RWPE2 (cell line): Measurements from ENCODE around the gene FMOD.

Experiments
- ATAC-seq: fragments of 200-7000 bp; cut with Tn5 transposase; 3 replicates; pipeline ENCODE4 v1.9.1; 2021; ENCODE audit warnings: low read depth
- DNase-seq: peaks from one replicate; pipeline ENCODE4 v3.0.0-alpha.2; 2020; ENCODE audit warnings: low spot score
- H3K27ac ChIP-seq: fragments of 450-650 bp; 2 replicates; pipeline ENCODE4 v1.5.1; 2017; ENCODE audit warnings: mild to moderate bottlenecking; ENCODE audit not compliant: poor library complexity, severe bottlenecking
- H3K27me3 ChIP-seq: fragments of 250-450 bp; sonication (Bioruptor Pico); 2 replicates; pipeline ENCODE4 v1.5.1; 2021; ENCODE audit warnings: mild to moderate bottlenecking, moderate library complexity; ENCODE audit not compliant: insufficient read depth, poor library complexity, severe bottlenecking
- H3K36me3 ChIP-seq: fragments of 250-450 bp; sonication (Bioruptor Pico); 2 replicates; pipeline ENCODE4 v1.5.1; 2020; ENCODE audit warnings: low read depth, mild to moderate bottlenecking, moderate library complexity
- H3K4me1 ChIP-seq: fragments of 250-450 bp; sonication (Bioruptor Pico); 2 replicates; pipeline ENCODE4 v1.5.1; 2021; ENCODE audit warnings: mild to moderate bottlenecking, moderate library complexity; ENCODE audit not compliant: insufficient read depth, poor library complexity, severe bottlenecking
- H3K4me3 ChIP-seq: fragments of 250-450 bp; sonication (Bioruptor Pico); 2 replicates; pipeline ENCODE4 v1.5.1; 2021; ENCODE audit warnings: mild to moderate bottlenecking, moderate library complexity; ENCODE audit not compliant: severe bottlenecking
- H3K9me3 ChIP-seq: fragments of 250-450 bp; sonication (Bioruptor Pico); 2 replicates; pipeline ENCODE4 v1.5.1; 2021; ENCODE audit warnings: mild to moderate bottlenecking, moderate library complexity; ENCODE audit not compliant: severe bottlenecking
- CTCF ChIP-seq: fragments of 450-650 bp; IDR thresholded peaks from one replicate; pipeline ENCODE4 v1.5.1; 2017; ENCODE audit warnings: mild to moderate bottlenecking, moderate library complexity; ENCODE audit not compliant: poor library complexity, severe bottlenecking

FMOD gene

GRCh38 chr1:203338335-203339036, 12.4 kb downstream of the FMOD start:
- H3K27ac ChIP-seq = no peak overlapping the region
- no peaks in the 10 kb centered on the region for H3K36me3 ChIP-seq
- H3K9me3 ChIP-seq = no peaks in the 10 kb centered on the region
- ATAC-seq = peak; percentile 43; the same call in 1 of the 3 replicates
- H3K27me3 ChIP-seq = peaks cover 15% of the 10 kb centered on the region
- no peak overlapping the region for H3K4me3 ChIP-seq
- TF ChIP-seq CTCF = peak; percentile 89
- DNase-seq = no peak
- no peaks in the 10 kb centered on the region for H3K4me1 ChIP-seq

- peaks cover 8% of the 10 kb centered on the region for H3K27me3 ChIP-seq
- ATAC-seq (no peak), DNase-seq (no peak)
- H3K9me3 ChIP-seq = no peaks in the 10 kb centered on the region
- no peaks in the 10 kb centered on the region for H3K4me1 ChIP-seq
- no peak for TF ChIP-seq CTCF
- no peak overlapping the region for H3K4me3 ChIP-seq
- no peak overlapping the region for H3K27ac ChIP-seq
- no peaks in the 10 kb centered on the region for H3K36me3 ChIP-seq
These were observed 14.8 kb downstream of the FMOD start for GRCh38 chr1:203336097-203336496.

DNA sequence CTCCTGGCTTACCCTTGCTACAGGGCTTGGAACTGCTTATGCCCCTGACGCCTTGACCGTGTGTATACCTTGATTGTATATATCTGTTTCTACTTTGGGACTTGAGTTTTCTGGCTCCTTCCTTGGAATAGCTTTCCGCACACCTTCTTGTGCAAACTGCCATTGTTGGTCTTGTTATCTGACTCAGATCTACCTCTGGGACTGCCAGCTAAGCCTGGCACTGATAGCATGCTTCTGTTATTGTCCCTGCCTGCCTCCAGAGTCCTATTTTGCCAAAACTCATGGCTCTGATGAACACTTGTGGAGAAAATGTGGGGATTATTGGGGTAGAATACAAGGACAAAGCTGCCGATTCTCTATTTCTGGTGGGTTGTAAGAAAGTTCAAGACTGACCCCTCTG, 15.4 kb downstream of the FMOD start:
- TF ChIP-seq CTCF = no peak
- no peak overlapping the region for H3K27ac ChIP-seq
- H3K9me3 ChIP-seq = no peaks in the 10 kb centered on the region
- no peaks in the 10 kb centered on the region for H3K36me3 ChIP-seq
- ATAC-seq (no peak), DNase-seq (no peak)
- no peak overlapping the region for H3K4me3 ChIP-seq
- H3K27me3 ChIP-seq = peaks cover 2% of the 10 kb centered on the region
- H3K4me1 ChIP-seq = no peaks in the 10 kb centered on the region

- DNase-seq = no peak
- no peaks in the 10 kb centered on the region for H3K36me3 ChIP-seq
- no peaks in the 10 kb centered on the region for H3K9me3 ChIP-seq
- H3K4me1 ChIP-seq = peaks cover 5% of the 10 kb centered on the region
- H3K27me3 ChIP-seq = no peaks in the 10 kb centered on the region
- H3K4me3 ChIP-seq = no peak overlapping the region
- no peak for ATAC-seq
- no peak for TF ChIP-seq CTCF
- H3K27ac ChIP-seq = no peak overlapping the region
These were observed 19.7 kb downstream of the FMOD start for GRCh38 chr1:203331224-203331623.

DNA sequence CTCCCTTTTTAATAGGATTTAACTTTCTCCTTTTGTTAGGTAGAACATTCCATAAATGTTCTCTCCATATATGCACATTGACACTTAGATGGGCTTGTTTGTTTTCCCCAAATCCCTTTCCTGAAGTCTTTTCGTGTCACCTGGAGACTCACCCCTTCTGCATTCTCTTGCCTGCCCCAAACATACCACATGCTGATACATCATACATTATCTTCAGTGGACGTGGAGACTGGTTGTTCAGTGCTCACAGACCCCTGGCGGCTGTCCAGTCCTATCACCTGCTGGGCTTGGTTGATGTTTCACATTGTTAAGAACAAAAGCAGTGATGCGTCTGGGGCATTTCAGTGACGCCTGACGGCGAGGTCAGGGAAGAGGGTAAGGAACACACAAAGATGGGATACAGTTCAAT, 22.2 kb downstream of the FMOD start:
- H3K4me1 ChIP-seq = peaks cover 5% of the 10 kb centered on the region

More for the DNA sequence above, 22.2 kb downstream of the FMOD start:
- Histone ChIP-seq H3K9me3 (no peaks in the 10 kb centered on the region), H3K36me3 (no peaks in the 10 kb centered on the region), H3K27me3 (no peaks in the 10 kb centered on the region), H3K4me3 (no peak overlapping the region), H3K27ac (no peak overlapping the region)
- ATAC-seq (no peak), DNase-seq (no peak)
- no peak for TF ChIP-seq CTCF
